AG04449 (cell line): ENCODE data around the gene TNFAIP2.

Experiments used
- CTCF ChIA-PET: fragments of 350-600 bp; formaldehyde crosslinking; extraction: SDS; loops from one replicate; lab custom pipeline; 2021; ENCODE audit warnings: antibody characterized with exemption; lab: Yijun Ruan, JAX
- POLR2A ChIA-PET: fragments of 400-600, 350-600 bp; formaldehyde crosslinking; extraction: SDS; loops from one replicate; lab custom pipeline; 2020; ENCODE audit warnings: antibody characterized with exemption, inconsistent platforms; lab: Yijun Ruan, JAX
- DNase-seq: peaks from one replicate; pipeline ENCODE4 v3.0.0-alpha.2; 2010; ENCODE audit warnings: low read depth, low spot score
- H3K4me3 ChIP-seq: 2 replicates; pipeline ENCODE4 v1.5.1; 2011; ENCODE audit warnings: low read depth, mild to moderate bottlenecking, control low read depth, low read length
- CTCF ChIP-seq: IDR thresholded peaks from one replicate; pipeline ENCODE4 v1.5.1; 2011; ENCODE audit warnings: mild to moderate bottlenecking, moderate library complexity, low read length, control low read depth, inconsistent platforms; ENCODE audit not compliant: insufficient read depth; ENCODE audit errors: missing control alignments

TNFAIP2 gene

GRCh38 chr14:103093856-103094405 lies 29.3 kb upstream of the TNFAIP2 start:
- H3K4me3 ChIP-seq, result no peak overlapping the region
- POLR2A ChIA-PET, result no interaction called here
- TF ChIP-seq CTCF, result no peak
- CTCF ChIA-PET, result interaction anchor here (1.3 to 3.9 kb wide), 2 partner anchors 9 to 11 kb away, joined by 3 to 44 read pairs; no protein-coding TSS in a partner anchor
- no peak for DNase-seq

- TF ChIP-seq CTCF, result no peak
- no peak for DNase-seq
- ChIA-PET POLR2A (no interaction called here), CTCF (interaction anchor here (1.3 to 3.9 kb wide), 2 partner anchors 9 to 11 kb away, joined by 3 to 44 read pairs; no protein-coding TSS in a partner anchor)
- no peak within 1 kb of the TSS for H3K4me3 ChIP-seq
Measured at GRCh38 chr14:103094406-103095209, 28.7 kb upstream of the TNFAIP2 start, which contains the start of gene EXOC3L4. TSS of gene EXOC3L4 (plus strand) at chr14:103094725. CDS start at chr14:103100220, 5,495 bp downstream.

GRCh38 chr14:103095210-103095778 lies 28.0 kb upstream of the TNFAIP2 start:
- no peak overlapping the region for H3K4me3 ChIP-seq
- CTCF ChIA-PET, result interaction anchor here (0.9 to 3.9 kb wide), 5 partner anchors 9 to 197 kb away, joined by 3 to 44 read pairs (median 5); no protein-coding TSS in a partner anchor
- POLR2A ChIA-PET, result no interaction called here
- no peak for DNase-seq
- TF ChIP-seq CTCF, result no peak

GRCh38 chr14:103096387-103096786 lies 26.9 kb upstream of the TNFAIP2 start:
- ChIA-PET CTCF (interaction anchor here (0.7 to 3.9 kb wide), 7 partner anchors 9 to 196 kb away, joined by 3 to 44 read pairs (median 5); no protein-coding TSS in a partner anchor), POLR2A (no interaction called here)
- no peak overlapping the region for H3K4me3 ChIP-seq
- TF ChIP-seq CTCF, result no peak
- DNase-seq, result no peak

- H3K4me3 ChIP-seq, result no peak overlapping the region
- CTCF ChIA-PET, result interaction anchor here (0.8 to 9.9 kb wide), 5 partner anchors 8 to 195 kb away, joined by 3 to 171 read pairs (median 5); no protein-coding TSS in a partner anchor
- POLR2A ChIA-PET, result no interaction called here
- DNase-seq, result no peak
- TF ChIP-seq CTCF, result no peak
Measured at GRCh38 chr14:103097244-103097993, 25.8 kb upstream of the TNFAIP2 start.
